Prostate gland (tissue), 2 donors: ENCODE data around the gene MED15.
"Not testable (repeated sequence)": the region's sequence is repeated elsewhere in the genome, so short reads cannot be mapped to it uniquely, and the experiment has no call there.

Experiments
- CTCF ChIP-seq, 4 experiments: fragments of 200-600 bp in 2 of 4; fragments of 450-650 bp in 2 of 4; sonication (generic) in 2 of 4; IDR thresholded peaks; 1 replicate in 3 of 4; 2 replicates in 1 of 4; pipeline ENCODE4 v1.5.1; 2016 to 2019; ENCODE audit warnings: antibody characterized with exemption in 4 of 4, mild to moderate bottlenecking in 2 of 4, moderate library complexity in 2 of 4
- POLR2A ChIP-seq: fragments of 450-650 bp; IDR thresholded peaks from one replicate; pipeline ENCODE4 v1.6.1; 2016; ENCODE audit warnings: antibody characterized with exemption, mild to moderate bottlenecking
- POLR2AphosphoS5 ChIP-seq: sonication (generic); formaldehyde crosslinking; IDR thresholded peaks from one replicate; pipeline ENCODE4 v1.6.1; 2017; ENCODE audit warnings: antibody characterized with exemption

- TF ChIP-seq CTCF (IDR thresholded peaks at IDR 0.05); POLR2A; POLR2AphosphoS5: not testable (repeated sequence)
Observed at GRCh38 chr22:20470525-20470924, 36.9 kb upstream of the MED15 start.
